ENCODE measurements around the gene PARD3. TPM values are rescaled to one million over a fixed set of nuclear protein-coding genes. Genes with fewer than 3 reads are reported as not detected.
"Not testable (repeated sequence)": the region's sequence is repeated elsewhere in the genome, so short reads cannot be mapped to it uniquely, and the experiment has no call there.

Gene PARD3
- total RNA-seq, 4 donors from 2014 or later: 42.6 to 63.6 (median 55.2) TPM

DNA sequence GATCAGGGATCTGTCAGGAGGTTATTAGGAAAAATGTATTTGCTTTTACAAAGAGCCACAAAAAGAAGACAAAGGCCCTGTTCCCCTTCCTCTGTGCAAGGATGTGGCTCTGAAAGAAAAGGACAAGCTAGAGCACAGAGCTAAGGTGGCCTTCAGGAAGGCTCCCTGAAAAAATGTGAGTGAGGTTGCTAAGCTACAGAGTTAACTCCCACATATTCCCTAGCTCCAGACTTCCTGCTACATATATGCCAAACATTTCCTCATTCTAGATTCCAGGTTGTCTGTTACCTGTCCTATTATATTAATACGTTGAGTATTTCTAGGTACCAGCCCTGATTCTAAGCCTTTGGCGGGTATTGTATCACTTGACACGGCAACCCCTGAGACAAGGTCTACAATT lies 369.0 kb downstream of the PARD3 start:
- no peak overlapping the region for H3K27ac ChIP-seq
- DNase-seq (ENCODE audit: low spot score in 2 of 2): no peak
- H3K4me1 ChIP-seq: peaks cover 0 to 15% (median 0%) of the 10 kb centered on the region in 4 donors
- 94 to 96% methylated on average over 3 of the region's 3 CpGs for WGBS, 2 donors
- H3K27me3 ChIP-seq: no peaks in the 10 kb centered on the region
- H3K9me3 ChIP-seq: no peaks in the 10 kb centered on the region
- TF ChIP-seq EP300 (IDR thresholded peaks at IDR 0.05) (no peak), CTCF (IDR thresholded peaks at IDR 0.05) (no peak), POLR2A (IDR thresholded peaks at IDR 0.05) (no peak)
- no peak overlapping the region for H3K4me3 ChIP-seq
- peaks cover 0 to 5% (median 0%) of the 10 kb centered on the region in 3 donors for H3K36me3 ChIP-seq

DNA sequence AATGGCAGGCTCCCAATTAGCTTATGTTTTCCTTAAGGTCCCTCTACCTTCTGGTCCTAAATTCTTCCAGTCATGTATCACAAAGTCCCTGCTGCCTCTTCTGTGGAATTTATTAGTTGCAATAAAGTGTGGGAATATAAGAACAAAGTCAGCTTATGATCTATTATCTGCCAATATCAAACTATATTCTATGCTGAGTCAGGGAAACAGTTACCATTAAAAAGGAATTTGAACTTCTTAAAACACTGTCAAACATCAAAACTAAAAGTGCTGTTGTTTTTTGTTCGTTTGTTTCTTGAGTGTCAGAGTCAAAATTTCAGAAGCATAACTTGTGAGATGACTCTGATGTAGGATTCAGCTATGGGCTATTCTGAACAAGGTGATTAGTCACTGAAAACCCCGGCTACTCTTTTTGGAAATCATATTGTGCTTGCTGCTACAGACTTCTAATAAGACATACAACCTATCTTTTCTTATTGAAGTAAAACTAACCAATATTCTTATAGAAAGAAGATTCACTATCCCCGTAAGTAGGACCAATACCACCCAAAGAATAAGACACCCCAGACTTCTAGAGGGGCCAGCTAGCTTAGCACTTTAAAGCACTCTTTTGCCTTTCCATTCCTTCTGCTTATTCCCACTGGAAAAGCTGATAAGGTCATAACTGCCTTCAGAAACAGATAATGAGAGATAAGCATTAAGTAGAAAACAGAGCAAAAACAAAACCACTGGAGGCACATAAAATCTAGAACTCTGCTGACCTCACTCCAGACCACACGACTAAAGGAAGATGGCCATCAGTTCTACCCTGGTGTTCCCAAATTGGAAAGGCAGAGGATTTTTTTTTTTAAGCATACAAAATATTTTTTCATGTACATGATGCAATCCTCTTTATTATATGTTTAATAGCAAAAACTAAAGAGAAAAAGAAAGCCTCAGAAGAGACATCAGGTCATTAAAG lies 370.6 kb downstream of the PARD3 start:
- no peak for TF ChIP-seq EP300 (IDR thresholded peaks at IDR 0.05)
- TF ChIP-seq CTCF (IDR thresholded peaks at IDR 0.05): no peak
- no peak for TF ChIP-seq POLR2A (IDR thresholded peaks at IDR 0.05)
- Histone ChIP-seq H3K4me1 (peaks cover 0 to 15% (median 0%) of the 10 kb centered on the region in 4 donors), H3K4me3 (no peak overlapping the region), H3K36me3 (peaks cover 0 to 5% (median 0%) of the 10 kb centered on the region in 3 donors), H3K27me3 (no peaks in the 10 kb centered on the region), H3K27ac (peak overlapping the region in 1 of 4 donors; percentile 19), H3K9me3 (no peaks in the 10 kb centered on the region)
- 69 to 73% methylated on average over 4 of the region's 4 CpGs for WGBS, 2 donors
- DNase-seq (ENCODE audit: low spot score in 2 of 2): no peak

DNA sequence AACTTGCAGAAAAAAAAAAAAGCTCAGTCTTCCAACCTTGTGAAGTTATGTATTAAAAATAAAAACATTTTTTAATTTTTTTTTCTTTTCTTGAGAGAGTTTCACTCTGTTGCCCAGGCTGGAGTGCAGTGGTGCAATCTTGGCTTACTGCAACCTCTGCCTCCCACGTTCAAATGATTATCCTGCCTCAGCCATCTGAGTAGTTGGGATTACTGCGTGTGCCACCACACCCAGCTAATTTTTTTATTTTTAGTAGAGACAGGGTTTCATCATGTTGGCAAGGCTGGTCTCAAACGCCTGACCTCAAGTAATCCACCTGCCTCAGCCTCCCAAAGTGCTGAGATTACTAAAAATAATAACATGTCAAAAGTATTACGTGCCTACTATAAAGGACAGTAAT lies 375.7 kb downstream of the PARD3 start:
- peaks cover 0 to 14% (median 0%) of the 10 kb centered on the region in 4 donors for H3K4me1 ChIP-seq
- DNase-seq (ENCODE audit: low spot score in 2 of 2): peak in 1 of 2 donors; percentile 15
- peak in 1 of 2 donors; percentile 73 for TF ChIP-seq EP300 (IDR thresholded peaks at IDR 0.05)
- not testable (repeated sequence) for H3K27ac ChIP-seq, H3K27me3 ChIP-seq, H3K4me3 ChIP-seq, H3K9me3 ChIP-seq, H3K36me3 ChIP-seq
- WGBS, 2 donors: 55 to 63% methylated on average over 4 of the region's 4 CpGs

- WGBS, 2 donors: 76 to 78% methylated on average over 4 of the region's 4 CpGs
- H3K4me3 ChIP-seq: no peak overlapping the region
Observed at GRCh38 chr10:34438741-34439140, 376.4 kb downstream of the PARD3 start.

DNA sequence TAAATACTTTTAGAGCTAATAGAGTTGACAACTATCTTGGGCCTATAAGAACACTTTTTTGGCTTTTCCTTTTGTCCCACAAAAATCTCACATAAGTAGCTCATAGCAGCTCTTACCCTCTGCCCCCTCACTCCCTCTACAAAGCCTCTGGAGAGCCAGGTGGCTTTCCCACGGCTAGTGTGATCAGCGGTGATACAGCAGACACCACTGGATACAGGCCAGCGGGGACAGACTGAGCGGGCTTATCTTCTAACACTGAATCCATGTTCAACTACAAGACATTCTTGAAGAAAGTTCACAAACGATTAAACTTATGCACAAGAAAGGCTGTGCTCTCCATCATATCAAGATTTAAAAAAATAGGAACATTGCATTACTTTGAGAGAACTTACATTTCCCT lies 377.2 kb downstream of the PARD3 start:
- TF ChIP-seq CTCF (IDR thresholded peaks at IDR 0.05): no peak
- TF ChIP-seq EP300 (IDR thresholded peaks at IDR 0.05): no peak
- no peak for TF ChIP-seq POLR2A (IDR thresholded peaks at IDR 0.05)
- Histone ChIP-seq H3K27me3 (no peaks in the 10 kb centered on the region), H3K4me3 (no peak overlapping the region), H3K27ac (no peak overlapping the region), H3K36me3 (peaks cover 0 to 5% (median 0%) of the 10 kb centered on the region in 3 donors), H3K9me3 (no peaks in the 10 kb centered on the region), H3K4me1 (peaks cover 0 to 24% (median 2%) of the 10 kb centered on the region in 4 donors)
- no peak for DNase-seq (ENCODE audit: low spot score in 2 of 2)
- 70 to 71% methylated on average over 5 of the region's 5 CpGs for WGBS, 2 donors

More at GRCh38 chr10:34438741-34439140, 376.4 kb downstream of the PARD3 start:
- TF ChIP-seq EP300 (IDR thresholded peaks at IDR 0.05) (no peak), CTCF (IDR thresholded peaks at IDR 0.05) (no peak)
- Histone ChIP-seq H3K27ac (peak overlapping the region in 1 of 4 donors; percentile 47), H3K27me3 (no peaks in the 10 kb centered on the region), H3K9me3 (no peaks in the 10 kb centered on the region), H3K36me3 (peaks cover 0 to 5% (median 0%) of the 10 kb centered on the region in 3 donors), H3K4me1 (peaks cover 0 to 15% (median 2%) of the 10 kb centered on the region in 4 donors)
- DNase-seq (ENCODE audit: low spot score in 2 of 2): no peak
